T-helper 2 cell treated with Interferon-gamma antibody and Interleukin-4, amounts not matched to agents 5 μg/mL and 100 μg/mL, for 36 hours (primary cell): Measurements from ENCODE around the gene RAI1.
"Not testable (repeated sequence)": the region's sequence is repeated elsewhere in the genome, so short reads cannot be mapped to it uniquely, and the experiment has no call there.

Experiments
- DNase-seq: peaks from one replicate; pipeline ENCODE4 v3.0.0; 2021; ENCODE audit warnings: low spot score
- H3K27ac Mint-ChIP-seq: one replicate; pipeline ENCODE4 v1.8.0; 2021; ENCODE audit warnings: mild to moderate bottlenecking, mixed read lengths
- H3K27me3 Mint-ChIP-seq: one replicate; pipeline ENCODE4 v1.8.0; 2021; ENCODE audit warnings: low read depth, mixed read lengths
- H3K36me3 Mint-ChIP-seq: one replicate; pipeline ENCODE4 v1.8.0; 2021; ENCODE audit warnings: low read depth, mixed read lengths
- H3K4me1 Mint-ChIP-seq: one replicate; pipeline ENCODE4 v1.8.0; 2021; ENCODE audit warnings: low read depth, mixed read lengths
- H3K4me3 Mint-ChIP-seq: one replicate; pipeline ENCODE4 v1.8.0; 2022; ENCODE audit warnings: mild to moderate bottlenecking, moderate library complexity, mixed read lengths
- H3K9me3 Mint-ChIP-seq: one replicate; pipeline ENCODE4 v1.8.0; 2021; ENCODE audit warnings: mixed read lengths

RAI1 gene, protein sequence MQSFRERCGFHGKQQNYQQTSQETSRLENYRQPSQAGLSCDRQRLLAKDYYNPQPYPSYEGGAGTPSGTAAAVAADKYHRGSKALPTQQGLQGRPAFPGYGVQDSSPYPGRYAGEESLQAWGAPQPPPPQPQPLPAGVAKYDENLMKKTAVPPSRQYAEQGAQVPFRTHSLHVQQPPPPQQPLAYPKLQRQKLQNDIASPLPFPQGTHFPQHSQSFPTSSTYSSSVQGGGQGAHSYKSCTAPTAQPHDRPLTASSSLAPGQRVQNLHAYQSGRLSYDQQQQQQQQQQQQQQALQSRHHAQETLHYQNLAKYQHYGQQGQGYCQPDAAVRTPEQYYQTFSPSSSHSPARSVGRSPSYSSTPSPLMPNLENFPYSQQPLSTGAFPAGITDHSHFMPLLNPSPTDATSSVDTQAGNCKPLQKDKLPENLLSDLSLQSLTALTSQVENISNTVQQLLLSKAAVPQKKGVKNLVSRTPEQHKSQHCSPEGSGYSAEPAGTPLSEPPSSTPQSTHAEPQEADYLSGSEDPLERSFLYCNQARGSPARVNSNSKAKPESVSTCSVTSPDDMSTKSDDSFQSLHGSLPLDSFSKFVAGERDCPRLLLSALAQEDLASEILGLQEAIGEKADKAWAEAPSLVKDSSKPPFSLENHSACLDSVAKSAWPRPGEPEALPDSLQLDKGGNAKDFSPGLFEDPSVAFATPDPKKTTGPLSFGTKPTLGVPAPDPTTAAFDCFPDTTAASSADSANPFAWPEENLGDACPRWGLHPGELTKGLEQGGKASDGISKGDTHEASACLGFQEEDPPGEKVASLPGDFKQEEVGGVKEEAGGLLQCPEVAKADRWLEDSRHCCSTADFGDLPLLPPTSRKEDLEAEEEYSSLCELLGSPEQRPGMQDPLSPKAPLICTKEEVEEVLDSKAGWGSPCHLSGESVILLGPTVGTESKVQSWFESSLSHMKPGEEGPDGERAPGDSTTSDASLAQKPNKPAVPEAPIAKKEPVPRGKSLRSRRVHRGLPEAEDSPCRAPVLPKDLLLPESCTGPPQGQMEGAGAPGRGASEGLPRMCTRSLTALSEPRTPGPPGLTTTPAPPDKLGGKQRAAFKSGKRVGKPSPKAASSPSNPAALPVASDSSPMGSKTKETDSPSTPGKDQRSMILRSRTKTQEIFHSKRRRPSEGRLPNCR (N-terminal part only)

DNA sequence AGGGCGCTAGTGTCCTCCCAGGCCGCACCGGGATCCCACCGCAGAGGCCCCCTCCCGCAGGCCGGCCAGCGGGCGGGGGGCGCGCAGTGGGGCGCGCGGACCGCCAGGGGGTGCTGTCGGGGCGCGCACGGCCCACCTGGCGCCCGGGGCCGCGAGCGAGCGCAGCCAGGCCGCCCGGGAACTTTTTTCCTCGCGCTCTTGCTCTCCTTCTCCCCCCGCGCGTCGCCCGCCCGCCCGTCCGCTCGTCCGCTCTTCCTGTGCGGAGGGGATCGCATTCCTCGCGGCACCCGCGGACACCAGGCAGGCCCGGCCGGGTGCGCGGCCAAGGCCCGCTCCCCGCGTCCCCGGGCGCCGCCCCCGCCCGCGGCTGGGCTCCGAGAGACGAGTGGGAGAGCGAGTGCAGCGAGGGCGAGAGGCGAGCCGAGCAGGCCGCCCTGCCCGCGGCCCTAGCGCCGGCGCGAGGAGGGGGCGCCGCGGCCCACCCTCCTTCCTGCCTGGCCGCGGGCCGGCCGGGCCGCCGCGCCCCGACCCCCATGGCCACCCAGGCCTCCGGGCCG lies at the start of gene RAI1:
Gene RAI1 (plus strand): TSS at position 272 of the 557 bp plus-strand sequence. CDS start 111,491 bp downstream, outside the sequence.
- Mint-ChIP-seq H3K27me3 (peaks cover 9% of the 10 kb centered on the region), H3K36me3 (peaks cover 5% of the 10 kb centered on the region), H3K9me3 (no peaks in the 10 kb centered on the region), H3K27ac (peak within 1 kb of the TSS; percentile 85), H3K4me1 (peaks cover 22% of the 10 kb centered on the region), H3K4me3 (peak within 1 kb of the TSS; percentile 86)
- peak; percentile 78 for DNase-seq

GRCh38 chr17:17632690-17633089 lies 48.6 kb upstream of the RAI1 start:
- H3K27me3 Mint-ChIP-seq, H3K9me3 Mint-ChIP-seq, H3K4me3 Mint-ChIP-seq, H3K27ac Mint-ChIP-seq, DNase-seq, H3K4me1 Mint-ChIP-seq, H3K36me3 Mint-ChIP-seq: not testable (repeated sequence)

DNA sequence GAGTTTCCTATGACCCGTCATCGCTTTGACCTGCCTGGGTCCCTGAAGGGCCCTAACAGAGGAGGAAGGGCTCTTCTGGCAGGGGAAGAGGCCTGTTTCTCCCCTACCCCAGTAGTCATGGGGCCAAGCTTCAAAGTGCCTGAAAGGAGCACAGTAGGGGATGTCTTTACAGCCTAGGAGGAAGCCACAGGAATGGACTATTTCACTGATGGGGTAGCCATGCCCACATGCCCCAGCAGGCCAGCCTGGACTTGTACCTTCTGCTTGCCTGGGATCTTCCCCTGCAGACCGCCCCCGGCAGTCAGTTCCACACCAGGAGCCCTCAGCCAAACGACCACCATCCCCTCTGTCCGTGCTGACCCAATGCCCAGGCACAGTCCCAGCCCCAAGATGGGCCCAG lies 47.9 kb upstream of the RAI1 start:
- Mint-ChIP-seq H3K9me3 (no peaks in the 10 kb centered on the region), H3K4me3 (no peak overlapping the region), H3K4me1 (peaks cover 8% of the 10 kb centered on the region), H3K36me3 (peaks cover 2% of the 10 kb centered on the region), H3K27me3 (no peaks in the 10 kb centered on the region), H3K27ac (no peak overlapping the region)
- DNase-seq = no peak

DNA sequence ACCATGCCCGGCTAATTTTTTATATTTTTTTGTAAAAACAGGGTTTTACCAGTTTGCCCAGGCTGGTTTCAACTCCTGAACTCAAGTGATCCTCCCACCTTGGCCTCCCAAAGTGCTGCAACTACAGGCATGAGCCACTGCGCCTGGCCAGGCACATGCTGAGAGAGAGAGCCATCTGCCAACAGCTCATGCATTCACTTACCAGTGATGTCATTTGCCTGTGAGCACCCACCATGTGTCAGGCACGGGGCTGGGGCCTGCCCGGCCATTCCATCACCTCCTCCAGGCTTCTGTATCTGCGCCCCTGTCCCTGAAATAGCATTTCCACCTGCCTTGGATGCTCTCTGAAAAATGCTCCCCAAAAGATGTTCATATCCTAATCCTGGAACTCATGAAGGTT lies 46.1 kb upstream of the RAI1 start:
- Mint-ChIP-seq H3K27ac (no peak overlapping the region), H3K27me3 (no peaks in the 10 kb centered on the region), H3K36me3 (no peaks in the 10 kb centered on the region), H3K9me3 (no peaks in the 10 kb centered on the region), H3K4me3 (no peak overlapping the region), H3K4me1 (no peaks in the 10 kb centered on the region)
- DNase-seq = no peak

GRCh38 chr17:17635537-17636271 lies 45.6 kb upstream of the RAI1 start:
- H3K4me3 Mint-ChIP-seq, H3K9me3 Mint-ChIP-seq, H3K4me1 Mint-ChIP-seq, H3K27me3 Mint-ChIP-seq, H3K27ac Mint-ChIP-seq, DNase-seq, H3K36me3 Mint-ChIP-seq: not testable (repeated sequence)

DNA sequence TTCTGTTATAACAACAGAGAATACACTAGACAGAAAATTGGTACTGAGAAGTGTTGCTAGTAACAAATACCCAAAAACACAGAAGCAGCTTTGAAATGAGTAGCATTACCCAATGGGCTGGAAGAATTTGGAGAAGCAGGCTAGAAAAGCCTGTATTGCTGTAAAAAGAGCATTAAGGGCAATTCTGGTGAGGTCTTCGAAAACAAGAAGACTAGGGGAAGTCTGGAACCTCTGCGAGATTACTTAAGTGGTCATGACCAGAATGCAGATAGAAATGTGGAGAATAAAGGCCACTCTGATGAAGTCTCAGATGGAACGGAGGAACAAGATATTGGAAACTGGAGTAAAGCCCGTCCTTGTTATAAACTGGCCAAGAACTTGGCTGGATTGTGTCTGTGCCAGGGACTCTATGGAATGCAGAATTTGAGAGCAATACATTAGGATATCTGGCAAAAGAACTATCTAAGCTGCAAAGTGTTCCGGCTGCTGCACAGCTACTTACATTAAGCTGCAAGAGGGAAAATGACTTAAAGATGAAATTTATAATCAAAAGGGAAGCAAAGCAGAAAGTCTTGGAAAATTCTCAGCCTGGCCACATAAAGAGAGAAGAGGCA lies 44.9 kb upstream of the RAI1 start:
- Mint-ChIP-seq H3K36me3 (no peaks in the 10 kb centered on the region), H3K4me3 (no peak overlapping the region), H3K9me3 (no peaks in the 10 kb centered on the region), H3K27ac (no peak overlapping the region), H3K27me3 (no peaks in the 10 kb centered on the region), H3K4me1 (no peaks in the 10 kb centered on the region)
- DNase-seq = no peak

DNA sequence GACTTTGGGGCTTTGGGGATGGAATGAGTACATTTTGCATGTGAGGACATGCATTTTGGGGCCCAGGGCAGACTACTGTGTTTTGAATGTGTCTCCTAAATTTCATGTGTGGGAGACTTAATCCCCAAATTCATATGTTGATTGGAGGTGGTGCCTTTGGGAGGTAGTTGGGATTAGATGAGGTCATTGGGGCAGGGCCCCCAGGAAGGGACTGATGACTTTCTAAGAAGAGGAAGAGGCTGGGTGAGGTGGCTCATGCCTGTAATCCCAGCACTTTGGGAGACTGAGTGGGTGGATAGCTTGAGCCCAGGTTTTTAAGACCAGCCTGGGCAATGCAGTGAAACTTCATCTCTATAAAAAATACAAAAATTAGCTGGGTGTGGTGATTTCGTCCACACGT lies 42.8 kb upstream of the RAI1 start:
- DNase-seq = no peak
- H3K4me1 Mint-ChIP-seq = no peaks in the 10 kb centered on the region
- no peaks in the 10 kb centered on the region for H3K9me3 Mint-ChIP-seq
- H3K27me3 Mint-ChIP-seq = no peaks in the 10 kb centered on the region
- H3K27ac Mint-ChIP-seq = no peak overlapping the region
- no peak overlapping the region for H3K4me3 Mint-ChIP-seq
- no peaks in the 10 kb centered on the region for H3K36me3 Mint-ChIP-seq

DNA sequence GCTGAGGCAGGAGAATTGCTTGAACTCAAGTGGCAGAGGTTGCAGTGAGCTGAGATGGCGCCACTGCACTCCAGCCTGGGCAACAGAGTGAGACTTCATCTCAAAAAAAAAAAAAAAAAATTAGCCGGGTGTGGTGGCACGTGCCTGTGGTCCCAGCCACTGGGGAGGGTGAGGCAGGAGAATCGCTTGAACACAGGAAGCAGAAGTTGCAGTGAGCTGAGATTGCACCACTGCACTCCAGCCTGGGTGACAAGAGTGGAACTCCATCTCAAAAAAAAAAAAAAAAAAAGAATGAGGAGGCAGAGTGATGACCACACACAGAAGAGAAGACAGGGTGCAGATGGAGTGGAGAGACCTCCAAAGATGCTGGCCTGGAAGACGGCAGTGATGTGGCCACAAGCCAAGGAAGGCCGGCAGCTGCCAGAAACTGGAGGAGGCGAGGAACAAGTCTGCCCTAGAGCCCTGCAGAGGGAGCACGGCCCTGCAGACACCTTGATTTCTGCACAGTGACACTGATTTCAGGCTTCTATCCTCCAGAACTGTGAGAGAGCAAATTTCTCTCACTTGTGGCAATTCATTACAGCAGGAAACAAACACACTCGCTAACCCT lies 41.5 kb upstream of the RAI1 start:
- H3K4me3 Mint-ChIP-seq, DNase-seq, H3K4me1 Mint-ChIP-seq, H3K27me3 Mint-ChIP-seq, H3K36me3 Mint-ChIP-seq, H3K27ac Mint-ChIP-seq, H3K9me3 Mint-ChIP-seq: not testable (repeated sequence)

DNA sequence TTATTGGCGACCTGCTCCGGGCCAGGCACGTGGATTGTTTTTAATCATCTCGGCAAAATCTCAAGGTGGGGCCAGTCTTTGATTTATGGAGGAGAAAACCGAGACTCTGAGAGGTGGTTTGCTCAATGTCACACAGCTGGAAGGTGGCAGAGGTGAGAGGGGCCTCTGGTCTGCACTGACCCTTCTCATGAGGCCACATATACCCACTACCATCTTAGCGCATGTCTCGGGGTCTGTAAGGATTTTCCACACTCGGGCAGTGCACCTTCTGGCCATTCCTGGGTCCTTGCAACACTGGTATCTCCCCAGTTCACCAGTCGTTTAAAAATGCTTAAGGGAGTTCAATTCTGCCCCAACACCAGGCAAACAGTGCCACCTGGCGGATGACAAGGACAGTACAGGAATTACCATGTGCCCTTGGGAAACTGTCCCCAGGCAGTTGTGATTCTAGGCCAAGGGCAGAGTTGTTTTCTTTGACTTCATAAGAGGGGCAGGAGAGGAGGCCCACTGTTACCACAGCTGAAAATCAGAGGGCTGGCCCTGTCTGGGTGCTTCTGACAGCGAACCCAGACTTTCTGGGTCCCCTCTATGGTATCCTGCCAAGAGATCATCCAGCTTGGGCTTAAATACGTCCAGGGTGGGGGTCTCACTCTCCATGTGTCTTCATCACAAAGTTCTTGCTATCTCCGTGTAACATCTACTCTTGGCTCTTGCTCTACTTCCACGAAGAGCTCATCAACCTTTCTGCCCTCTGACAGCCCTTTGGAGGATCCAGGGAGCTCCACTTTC lies 39.4 kb upstream of the RAI1 start:
- Mint-ChIP-seq H3K36me3 (no peaks in the 10 kb centered on the region), H3K4me1 (no peaks in the 10 kb centered on the region), H3K27ac (no peak overlapping the region), H3K4me3 (no peak overlapping the region), H3K27me3 (no peaks in the 10 kb centered on the region), H3K9me3 (peaks cover 3% of the 10 kb centered on the region)
- DNase-seq = peak; percentile 60

- not testable (repeated sequence) for H3K27ac Mint-ChIP-seq, H3K27me3 Mint-ChIP-seq, H3K36me3 Mint-ChIP-seq, H3K4me3 Mint-ChIP-seq, H3K4me1 Mint-ChIP-seq, DNase-seq, H3K9me3 Mint-ChIP-seq
Observed at GRCh38 chr17:17645148-17645547, 36.1 kb upstream of the RAI1 start.

DNA sequence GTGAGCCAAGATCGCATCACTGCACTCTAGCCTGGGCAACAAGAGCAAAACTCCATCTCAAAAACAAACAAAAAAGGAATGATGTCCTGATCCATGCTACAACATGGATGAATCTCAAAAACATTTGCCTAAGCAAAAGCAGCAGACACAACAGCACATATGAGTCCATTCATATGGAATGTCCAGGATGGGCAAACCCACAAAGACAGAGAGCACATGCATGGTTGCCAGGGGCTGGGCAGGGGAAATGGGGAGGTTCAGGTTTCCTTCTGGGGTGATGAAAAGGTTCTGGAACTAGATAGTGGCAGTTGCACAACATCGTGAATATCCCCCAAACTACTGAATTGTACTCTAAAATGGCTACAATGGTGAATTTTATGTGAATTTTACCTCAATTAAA lies 35.3 kb upstream of the RAI1 start:
- H3K27me3 Mint-ChIP-seq = peaks cover 2% of the 10 kb centered on the region
- H3K36me3 Mint-ChIP-seq = no peaks in the 10 kb centered on the region
- H3K9me3 Mint-ChIP-seq = peaks cover 3% of the 10 kb centered on the region
- H3K4me1 Mint-ChIP-seq = no peaks in the 10 kb centered on the region
- DNase-seq = no peak
- no peak overlapping the region for H3K27ac Mint-ChIP-seq
- H3K4me3 Mint-ChIP-seq = no peak overlapping the region

DNA sequence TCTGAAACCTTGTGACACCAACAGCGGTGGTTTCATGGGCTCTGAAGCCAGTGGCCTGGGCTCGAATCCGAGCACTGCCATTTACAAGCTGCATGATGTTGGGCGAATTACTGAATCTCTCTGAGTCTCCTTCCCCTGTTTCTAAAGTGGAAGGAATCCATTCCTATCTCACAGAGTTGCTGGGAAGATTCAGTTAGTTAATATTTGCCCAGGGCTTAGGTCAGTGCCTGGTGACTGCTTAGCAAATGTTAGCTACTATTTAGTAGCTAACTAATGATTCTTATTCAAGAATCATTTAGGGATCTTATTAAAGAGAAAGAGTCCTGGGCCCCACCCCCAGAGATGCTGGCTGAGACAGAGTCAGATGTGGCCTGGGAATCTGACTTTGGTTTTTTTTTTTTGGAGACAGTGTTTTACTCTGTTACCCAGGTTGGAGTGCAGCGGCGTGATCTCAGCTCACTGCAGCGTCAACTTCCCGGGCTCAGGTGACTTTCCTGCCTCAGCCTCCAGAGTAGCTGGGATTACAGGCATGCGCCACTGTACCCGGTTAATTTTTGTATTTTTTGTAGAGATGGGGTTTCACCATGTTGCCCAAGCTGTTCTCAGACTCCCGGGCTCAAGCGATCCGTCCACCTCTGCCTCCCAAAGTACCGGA lies 33.6 kb upstream of the RAI1 start:
- no peak for DNase-seq
- no peaks in the 10 kb centered on the region for H3K4me1 Mint-ChIP-seq
- no peak overlapping the region for H3K27ac Mint-ChIP-seq
- H3K36me3 Mint-ChIP-seq = no peaks in the 10 kb centered on the region
- H3K27me3 Mint-ChIP-seq = peaks cover 2% of the 10 kb centered on the region
- no peak overlapping the region for H3K4me3 Mint-ChIP-seq
- peaks cover 3% of the 10 kb centered on the region for H3K9me3 Mint-ChIP-seq
